OCI-LY1 (cell line): ENCODE data around the gene C19orf25.

Experiments
- H2AFZ ChIP-seq: fragments of 200-600 bp; sonication (generic), shearing (Covaris generic); 2 replicates; pipeline ENCODE4 v1.6.0; 2014; ENCODE audit warnings: antibody characterized with exemption, mild to moderate bottlenecking, low read length
- H3F3A ChIP-seq: fragments of 200-600 bp; sonication (generic), shearing (Covaris generic); 2 replicates; pipeline ENCODE4 v1.6.0; 2014; ENCODE audit warnings: mild to moderate bottlenecking, antibody characterized with exemption, low read length, moderate library complexity; ENCODE audit not compliant: insufficient read depth
- H3K27ac ChIP-seq: fragments of 200-600 bp; sonication (generic); 2 replicates; pipeline ENCODE4 v1.5.1; 2014; ENCODE audit warnings: low read length, mixed run types, mild to moderate bottlenecking, low read depth; ENCODE audit not compliant: poor library complexity, severe bottlenecking
- H3K27me3 ChIP-seq: fragments of 200-600 bp; sonication (generic); 2 replicates; pipeline ENCODE4 v1.6.0; 2014; ENCODE audit warnings: antibody characterized with exemption, mild to moderate bottlenecking, low read length, moderate library complexity; ENCODE audit not compliant: insufficient read depth
- H3K36me3 ChIP-seq: fragments of 200-600 bp; sonication (generic); 2 replicates; pipeline ENCODE4 v1.6.1; 2014; ENCODE audit warnings: mild to moderate bottlenecking, antibody characterized with exemption, low read length, moderate library complexity, mixed read lengths; ENCODE audit not compliant: insufficient read depth
- H3K4me1 ChIP-seq: fragments of 200-600 bp; sonication (generic); 2 replicates; pipeline ENCODE4 v1.5.1; 2014; ENCODE audit warnings: mild to moderate bottlenecking, low read length, moderate library complexity; ENCODE audit not compliant: insufficient read depth, severe bottlenecking
- H3K4me2 ChIP-seq: fragments of 200-600 bp; sonication (generic), shearing (Covaris generic); 2 replicates; pipeline ENCODE4 v1.6.1; 2014; ENCODE audit warnings: low read length
- H3K4me3 ChIP-seq: fragments of 200-600 bp; sonication (generic); 2 replicates; pipeline ENCODE4 v1.5.1; 2014; ENCODE audit warnings: low read length, low read depth, mild to moderate bottlenecking, mixed read lengths; ENCODE audit not compliant: poor library complexity, severe bottlenecking
- H3K79me2 ChIP-seq: fragments of 200-600 bp; shearing (Covaris generic); 2 replicates; pipeline ENCODE4 v1.6.1; 2016; ENCODE audit warnings: mixed run types, low read length, mixed read lengths; ENCODE audit not compliant: insufficient read depth
- H3K9ac ChIP-seq: fragments of 200-600 bp; sonication (generic), shearing (Covaris generic); 2 replicates; pipeline ENCODE4 v1.6.1; 2014; ENCODE audit warnings: mild to moderate bottlenecking, low read length, mixed read lengths
- H3K9me2 ChIP-seq: fragments of 200-600 bp; sonication (generic), shearing (Covaris generic); 2 replicates; pipeline ENCODE4 v1.6.1; 2014; ENCODE audit warnings: low read depth, mild to moderate bottlenecking, low read length, mixed read lengths
- H3K9me3 ChIP-seq: fragments of 200-600 bp; shearing (Covaris generic); 2 replicates; pipeline ENCODE4 v1.6.1; 2014; ENCODE audit warnings: low read length, mixed read lengths
- H4K20me1 ChIP-seq: fragments of 200-600 bp; sonication (generic), shearing (Covaris generic); 2 replicates; pipeline ENCODE4 v1.6.0; 2016; ENCODE audit warnings: mild to moderate bottlenecking, low read length; ENCODE audit not compliant: insufficient read depth
- EZH2 ChIP-seq: fragments of 200-600 bp; sonication (generic), shearing (Covaris generic); IDR thresholded peaks from 2 replicates; pipeline ENCODE4 v1.8.0; 2017; ENCODE audit warnings: borderline replicate concordance, mixed run types, mild to moderate bottlenecking, antibody characterized with exemption, low read length, moderate library complexity, mixed read lengths
- TF ChIP-seq, protein P1 (sequence below): fragments of 200-600 bp; sonication (generic), shearing (Covaris generic); IDR thresholded peaks from 2 replicates; pipeline ENCODE4 v1.5.1; 2017; ENCODE audit warnings: mild to moderate bottlenecking, antibody characterized with exemption, low read length, moderate library complexity, mixed read lengths

Gene C19orf25

DNA sequence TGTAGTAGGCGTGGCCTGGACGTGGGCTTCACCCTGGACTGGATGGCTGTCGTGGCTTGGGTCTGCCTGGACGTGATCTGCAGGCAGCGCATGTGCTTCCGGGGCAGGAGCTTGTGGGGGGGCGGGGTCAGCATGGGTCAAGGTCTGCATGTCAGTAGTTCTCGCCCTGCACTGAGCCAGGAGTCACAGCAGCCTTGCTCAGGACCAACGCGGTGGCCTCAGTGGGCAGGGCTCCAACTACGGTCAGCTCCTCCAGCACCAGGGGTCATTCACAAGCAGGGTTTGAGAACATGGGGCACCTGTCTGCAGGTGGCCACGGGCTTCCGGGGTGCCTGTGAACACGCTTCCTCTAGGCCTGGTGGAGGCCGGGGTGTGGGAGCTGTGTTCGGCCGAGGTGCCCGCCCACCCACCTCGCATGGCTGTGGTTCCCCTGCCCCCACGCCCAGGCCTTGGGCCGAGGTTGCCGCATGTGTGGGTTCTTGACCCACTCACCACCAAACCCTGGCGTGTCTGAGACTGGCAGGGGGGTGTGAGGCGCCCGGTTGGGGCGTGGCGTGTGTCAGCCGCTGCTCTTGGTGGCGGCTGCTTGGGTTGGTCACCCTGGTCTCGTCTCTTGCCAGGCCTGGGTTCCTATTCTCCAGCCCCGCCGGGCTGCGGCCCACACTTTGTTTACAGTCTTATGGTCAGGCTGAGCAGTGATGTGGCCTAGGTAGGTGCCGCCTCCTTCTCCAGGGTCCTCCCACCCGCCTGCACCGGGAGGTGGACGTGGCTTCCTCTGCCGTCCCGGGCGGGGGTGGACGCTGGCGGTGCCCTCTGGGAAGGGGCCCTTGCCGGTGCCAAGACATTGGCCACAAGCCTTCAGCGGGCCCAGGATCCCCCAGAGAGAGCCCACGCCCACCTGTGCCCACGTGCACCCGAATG is 45.6 kb downstream of the C19orf25 start:
- peaks cover 67% of the 10 kb centered on the region for H3K36me3 ChIP-seq
- no peak overlapping the region for H3K4me2 ChIP-seq
- H4K20me1 ChIP-seq, result no peaks in the 10 kb centered on the region
- H3K27me3 ChIP-seq, result no peaks in the 10 kb centered on the region
- H3K4me1 ChIP-seq, result peaks cover 7% of the 10 kb centered on the region
- H3K9me3 ChIP-seq, result no peaks in the 10 kb centered on the region
- TF ChIP-seq, protein P1, sequence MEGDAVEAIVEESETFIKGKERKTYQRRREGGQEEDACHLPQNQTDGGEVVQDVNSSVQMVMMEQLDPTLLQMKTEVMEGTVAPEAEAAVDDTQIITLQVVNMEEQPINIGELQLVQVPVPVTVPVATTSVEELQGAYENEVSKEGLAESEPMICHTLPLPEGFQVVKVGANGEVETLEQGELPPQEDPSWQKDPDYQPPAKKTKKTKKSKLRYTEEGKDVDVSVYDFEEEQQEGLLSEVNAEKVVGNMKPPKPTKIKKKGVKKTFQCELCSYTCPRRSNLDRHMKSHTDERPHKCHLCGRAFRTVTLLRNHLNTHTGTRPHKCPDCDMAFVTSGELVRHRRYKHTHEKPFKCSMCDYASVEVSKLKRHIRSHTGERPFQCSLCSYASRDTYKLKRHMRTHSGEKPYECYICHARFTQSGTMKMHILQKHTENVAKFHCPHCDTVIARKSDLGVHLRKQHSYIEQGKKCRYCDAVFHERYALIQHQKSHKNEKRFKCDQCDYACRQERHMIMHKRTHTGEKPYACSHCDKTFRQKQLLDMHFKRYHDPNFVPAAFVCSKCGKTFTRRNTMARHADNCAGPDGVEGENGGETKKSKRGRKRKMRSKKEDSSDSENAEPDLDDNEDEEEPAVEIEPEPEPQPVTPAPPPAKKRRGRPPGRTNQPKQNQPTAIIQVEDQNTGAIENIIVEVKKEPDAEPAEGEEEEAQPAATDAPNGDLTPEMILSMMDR, result no peak
- TF ChIP-seq EZH2, result no peak
- no peak overlapping the region for H2AFZ ChIP-seq
- no peak overlapping the region for H3K9ac ChIP-seq
- H3K9me2 ChIP-seq, result no peaks in the 10 kb centered on the region
- peaks cover under 1% of the 10 kb centered on the region; the same call in 1 of the 2 replicates for H3K79me2 ChIP-seq
- H3F3A ChIP-seq, result peaks cover 3% of the 10 kb centered on the region; the same call in 1 of the 2 replicates
- no peak overlapping the region for H3K4me3 ChIP-seq
- H3K27ac ChIP-seq, result no peak overlapping the region

DNA sequence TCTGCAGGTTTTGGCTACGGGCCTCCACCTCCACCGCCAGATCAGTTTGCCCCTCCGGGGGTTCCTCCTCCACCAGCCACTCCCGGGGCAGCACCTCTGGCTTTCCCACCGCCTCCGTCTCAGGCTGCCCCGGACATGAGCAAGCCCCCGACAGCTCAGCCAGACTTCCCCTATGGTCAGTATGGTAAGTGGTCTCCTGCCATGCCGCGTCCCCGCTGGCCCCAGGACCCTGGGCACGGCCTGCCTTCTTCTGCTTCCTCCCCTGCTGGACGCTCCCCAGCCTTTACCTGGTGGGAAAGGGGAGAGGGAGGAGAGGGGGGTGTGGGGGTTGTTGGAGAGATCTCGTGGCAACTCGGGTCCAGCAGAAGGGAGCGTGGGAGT is 46.5 kb downstream of the C19orf25 start:
- Histone ChIP-seq H2AFZ (no peak overlapping the region), H3F3A (peaks cover 3% of the 10 kb centered on the region; the same call in 1 of the 2 replicates), H3K79me2 (no peaks in the 10 kb centered on the region), H3K9me3 (no peaks in the 10 kb centered on the region), H3K4me3 (no peak overlapping the region), H3K27me3 (no peaks in the 10 kb centered on the region), H4K20me1 (no peaks in the 10 kb centered on the region), H3K9ac (no peak overlapping the region), H3K36me3 (peaks cover 76% of the 10 kb centered on the region), H3K27ac (no peak overlapping the region), H3K9me2 (no peaks in the 10 kb centered on the region), H3K4me1 (peaks cover 2% of the 10 kb centered on the region), H3K4me2 (no peak overlapping the region)
- no peak for TF ChIP-seq EZH2
- TF ChIP-seq, protein P1, result no peak

DNA sequence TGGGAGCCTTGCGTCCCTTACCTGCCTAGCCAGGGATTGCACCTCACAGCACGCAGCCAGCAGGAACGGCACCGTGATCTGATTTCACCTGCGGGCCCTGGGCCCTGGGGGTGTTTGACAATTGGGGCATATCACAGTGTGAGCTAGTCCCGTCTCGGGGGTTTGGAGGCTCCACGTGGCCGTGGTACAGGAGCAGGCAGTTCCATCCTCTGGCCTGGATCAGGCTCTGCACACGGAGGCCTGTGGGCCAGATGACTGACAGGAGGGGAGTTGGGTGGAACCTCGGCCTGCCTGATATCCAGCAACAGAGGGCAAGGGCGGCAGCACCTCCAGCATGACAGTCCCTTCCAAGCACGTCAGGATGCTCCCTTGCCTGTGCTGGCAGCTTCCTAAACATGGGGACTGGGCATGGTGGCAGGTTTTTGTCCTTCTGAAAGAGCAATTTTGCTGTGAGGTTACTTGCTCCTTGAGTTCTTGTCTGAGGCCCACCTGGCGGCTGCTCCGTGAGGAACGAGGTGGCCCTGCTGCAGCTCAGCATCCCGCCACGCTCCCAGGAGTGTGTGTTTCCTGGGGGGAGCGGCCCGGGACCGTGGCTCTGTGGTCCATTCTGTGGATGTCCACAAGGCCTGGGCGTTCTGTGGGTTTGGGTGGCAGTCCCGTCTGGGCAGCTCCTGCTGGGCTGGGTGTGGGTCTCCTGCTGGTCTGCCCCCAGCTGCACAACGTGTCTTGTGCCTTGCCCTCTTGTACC is 47.1 kb downstream of the C19orf25 start:
- H2AFZ ChIP-seq, result no peak overlapping the region
- H3F3A ChIP-seq, result peaks cover 3% of the 10 kb centered on the region; the same call in 1 of the 2 replicates
- no peak for TF ChIP-seq EZH2
- TF ChIP-seq, protein P1, result no peak
- H3K9me2 ChIP-seq, result no peaks in the 10 kb centered on the region
- H3K27ac ChIP-seq, result no peak overlapping the region
- H3K79me2 ChIP-seq, result no peaks in the 10 kb centered on the region
- no peaks in the 10 kb centered on the region for H4K20me1 ChIP-seq
- no peaks in the 10 kb centered on the region for H3K4me1 ChIP-seq
- no peaks in the 10 kb centered on the region for H3K9me3 ChIP-seq
- peaks cover 82% of the 10 kb centered on the region for H3K36me3 ChIP-seq
- H3K4me2 ChIP-seq, result no peak overlapping the region
- no peak overlapping the region for H3K4me3 ChIP-seq
- H3K27me3 ChIP-seq, result no peaks in the 10 kb centered on the region
- no peak overlapping the region for H3K9ac ChIP-seq
